Motor neuron (in vitro differentiated cells): ENCODE data around the gene SCN2B. TPM values are rescaled to one million over a fixed set of nuclear protein-coding genes. Genes with fewer than 3 reads are reported as not detected.

Experiments
- ATAC-seq, 8 experiments: fragments of 200-7000 bp; cut with Tn5 transposase; replicated peaks in 6 of 8; 2 replicates each; pipeline ENCODE4 v1.8.0; 2021; ENCODE audit warnings: mild to moderate bottlenecking in 8 of 8, moderate library complexity in 8 of 8
- H3K27ac ChIP-seq, 2 donors: fragments of 250-450 bp; sonication (Bioruptor Pico); 2 replicates each; pipeline ENCODE4 v1.9.0; 2021; ENCODE audit warnings: antibody characterized with exemption in 2 of 2, mild to moderate bottlenecking in 2 of 2, moderate library complexity in 1 of 2
- H3K4me1 ChIP-seq, 2 donors: fragments of 250-450 bp; sonication (Bioruptor Pico); replicated peaks in 1 of 2; 2 replicates each; pipeline ENCODE4 v1.6.1; 2021; ENCODE audit warnings: antibody characterized with exemption in 2 of 2, mild to moderate bottlenecking in 2 of 2, moderate library complexity in 1 of 2
- H3K4me3 ChIP-seq, 5 donors: fragments of 250-450 bp; sonication (Bioruptor Pico); 2 replicates each; pipeline ENCODE4 v1.9.0; 2021; ENCODE audit warnings: antibody characterized with exemption in 5 of 5, mild to moderate bottlenecking in 5 of 5, moderate library complexity in 4 of 5
- WGBS, 10 experiments: fragments of 450-650 bp; shearing (Covaris generic); methylation state at CpG; one replicate each; pipeline ENCODE4 v1.0.0; 2022; 5-methylcytosine and 5-hydroxymethylcytosine counted together
- in situ Hi-C, 9 experiments: fragments of 400-800 bp; cut with MboI; loops; one replicate each; pipeline ENCODE4 v1.15.0; 2021; ENCODE audit warnings: low sequenced_read_pairs in 9 of 9, low pct_unique_long_range_greater_than_20kb in 2 of 9; ENCODE audit not compliant: unreplicated experiment in 9 of 9
- total RNA-seq, 8 experiments: library from RNA; unstranded; fragments of 300-600 nt; gene quantifications; 2 replicates each; pipeline versions ENCODE4 v1.2.3 to v1.2.4, GENCODE V29; 2022

SCN2B gene
- total RNA-seq, 8 experiments from 2014 or later: 0.08 to 3.4 (median 0.22) TPM

GRCh38 chr11:118144301-118145268 lies 31.9 kb downstream of the SCN2B start:
- Histone ChIP-seq H3K4me1 (no peaks in the 10 kb centered on the region), H3K27ac (no peak overlapping the region), H3K4me3 (peak overlapping the region in 1 of 5 donors; percentile 49)
- no peak for ATAC-seq
- in situ Hi-C loops: no loop called here
- 4 to 70% (median 61%) methylated on average over 2 to 12 of the region's 20 CpGs for WGBS, 10 experiments

GRCh38 chr11:118143661-118144185 lies 32.7 kb downstream of the SCN2B start:
- no peak overlapping the region for H3K4me3 ChIP-seq
- no peak for ATAC-seq
- H3K27ac ChIP-seq: no peak overlapping the region
- H3K4me1 ChIP-seq: no peaks in the 10 kb centered on the region
- WGBS, 10 experiments: 26 to 87% (median 60%) methylated on average over 2 to 7 of the region's 12 CpGs; no CpG with 5 or more reads in 3 of the 10 experiments
- in situ Hi-C loops: no loop called here

- Histone ChIP-seq H3K4me1 (no peaks in the 10 kb centered on the region), H3K4me3 (no peak overlapping the region), H3K27ac (no peak overlapping the region)
- 0 to 31% (median 20%) methylated on average over 2 to 6 of the region's 6 CpGs; no CpG with 5 or more reads in 3 of the 10 experiments for WGBS, 10 experiments
- in situ Hi-C loops: no loop called here
- ATAC-seq: no peak
These were observed 33.6 kb downstream of the SCN2B start for GRCh38 chr11:118142809-118143208.

GRCh38 chr11:118142081-118142480 lies 34.4 kb downstream of the SCN2B start:
- Histone ChIP-seq H3K4me3 (no peak overlapping the region), H3K4me1 (no peaks in the 10 kb centered on the region), H3K27ac (no peak overlapping the region)
- in situ Hi-C loops: no loop called here
- 0 to 83% (median 42%) methylated on average over 1 to 2 of the region's 2 CpGs for WGBS, 10 experiments
- ATAC-seq: peak in 2 of 8 experiments; percentile 16 to 39

GRCh38 chr11:118139578-118139977 lies 36.9 kb downstream of the SCN2B start:
- in situ Hi-C loops: no loop called here
- no peaks in the 10 kb centered on the region for H3K4me1 ChIP-seq
- WGBS, 10 experiments: 0 to 86% (median 48%) methylated on average over 1 of the region's 1 CpG; no CpG with 5 or more reads in 4 of the 10 experiments
- H3K4me3 ChIP-seq: no peak overlapping the region
- no peak for ATAC-seq
- H3K27ac ChIP-seq: no peak overlapping the region

GRCh38 chr11:118138839-118139420 lies 37.5 kb downstream of the SCN2B start:
- no peaks in the 10 kb centered on the region for H3K4me1 ChIP-seq
- ATAC-seq: no peak
- in situ Hi-C loops: no loop called here
- H3K4me3 ChIP-seq: no peak overlapping the region
- WGBS, 10 experiments: 0 to 75% (median 39%) methylated on average over 1 to 3 of the region's 10 CpGs; no CpG with 5 or more reads in 2 of the 10 experiments
- no peak overlapping the region for H3K27ac ChIP-seq

- no peak overlapping the region for H3K4me3 ChIP-seq
- in situ Hi-C loops: no loop called here
- ATAC-seq: peak in 2 of 8 experiments; percentile 48 to 72
- H3K27ac ChIP-seq: no peak overlapping the region
- WGBS, 10 experiments: 65 to 100% (median 100%) methylated on average over 1 to 5 of the region's 10 CpGs; no CpG with 5 or more reads in 7 of the 10 experiments
- H3K4me1 ChIP-seq: no peaks in the 10 kb centered on the region
These were observed 39.6 kb downstream of the SCN2B start for GRCh38 chr11:118136801-118137200.

GRCh38 chr11:118136341-118136740 lies 40.1 kb downstream of the SCN2B start:
- WGBS, 10 experiments: 100% methylated on average over 1 of the region's 2 CpGs; no CpG with 5 or more reads in 9 of the 10 experiments
- in situ Hi-C loops: no loop called here
- no peak overlapping the region for H3K4me3 ChIP-seq
- H3K4me1 ChIP-seq: no peaks in the 10 kb centered on the region
- peak in 1 of 8 experiments; percentile 36 for ATAC-seq
- no peak overlapping the region for H3K27ac ChIP-seq

GRCh38 chr11:118135796-118136165 lies 40.7 kb downstream of the SCN2B start:
- no peak for ATAC-seq

GRCh38 chr11:118135051-118135795 lies 41.2 kb downstream of the SCN2B start:
- in situ Hi-C loops: no loop called here
- no peaks in the 10 kb centered on the region for H3K4me1 ChIP-seq
- ATAC-seq: no peak
- no peak overlapping the region for H3K4me3 ChIP-seq
- 0 to 67% (median 54%) methylated on average over 1 to 7 of the region's 7 CpGs; no CpG with 5 or more reads in 5 of the 10 experiments for WGBS, 10 experiments
- no peak overlapping the region for H3K27ac ChIP-seq

More at GRCh38 chr11:118135796-118136165, 40.7 kb downstream of the SCN2B start:
- Histone ChIP-seq H3K4me3 (no peak overlapping the region), H3K4me1 (no peaks in the 10 kb centered on the region), H3K27ac (no peak overlapping the region)
- in situ Hi-C loops: no loop called here
- WGBS, 10 experiments: no CpG with 5 or more reads among the region's 5 CpGs

- no peak overlapping the region for H3K4me3 ChIP-seq
- no peak for ATAC-seq
- 0 to 86% (median 78%) methylated on average over 1 to 7 of the region's 10 CpGs; no CpG with 5 or more reads in 3 of the 10 experiments for WGBS, 10 experiments
- H3K4me1 ChIP-seq: no peaks in the 10 kb centered on the region
- in situ Hi-C loops: no loop called here
- no peak overlapping the region for H3K27ac ChIP-seq
These were observed 42.6 kb downstream of the SCN2B start for GRCh38 chr11:118133816-118134215.

- no peak for ATAC-seq
- Histone ChIP-seq H3K4me1 (no peaks in the 10 kb centered on the region), H3K27ac (no peak overlapping the region), H3K4me3 (no peak overlapping the region)
- in situ Hi-C loops: no loop called here
- WGBS, 10 experiments: 37 to 91% (median 70%) methylated on average over 2 to 12 of the region's 15 CpGs; no CpG with 5 or more reads in 2 of the 10 experiments
These were observed 43.9 kb downstream of the SCN2B start for GRCh38 chr11:118132385-118133151.
